Heart left ventricle (tissue), 16 donors: ENCODE data around the gene NT5DC4. TPM values are rescaled to one million over a fixed set of nuclear protein-coding genes. Genes with fewer than 3 reads are reported as not detected.

Source experiments
- ATAC-seq, 4 donors: fragments of 200-7000 bp; cut with Tn5 transposase; one replicate each; pipeline ENCODE4 v1.9.1; 2020 to 2022; ENCODE audit warnings: moderate library complexity in 4 of 4, mild to moderate bottlenecking in 3 of 4, moderate number of reproducible peaks in 1 of 4
- DNase-seq, 5 donors: peaks; one replicate each; pipeline ENCODE4 v3.0.0-alpha.2; 2020
- H3K27ac ChIP-seq, 12 donors: fragments of 200-600 bp; sonication (generic) in 4 of 12; one replicate each; pipeline versions ENCODE4 v1.5.0 to v1.8.0; 2016 to 2022; ENCODE audit warnings: mild to moderate bottlenecking in 2 of 12
- H3K27me3 ChIP-seq, 9 donors: fragments of 200-600 bp; sonication (generic) in 2 of 9; one replicate each; pipeline versions ENCODE4 v1.5.1 to v1.8.0; 2016 to 2022; ENCODE audit warnings: mild to moderate bottlenecking in 3 of 9
- H3K36me3 ChIP-seq, 9 donors: fragments of 200-600 bp; sonication (generic) in 2 of 9; one replicate each; pipeline versions ENCODE4 v1.5.0 to v1.8.0; 2018 to 2022; ENCODE audit warnings: mild to moderate bottlenecking in 2 of 9
- H3K4me1 ChIP-seq, 12 donors: fragments of 200-600 bp; sonication (generic) in 4 of 12; one replicate each; pipeline versions ENCODE4 v1.5.0 to v1.8.0; 2016 to 2022; ENCODE audit warnings: mild to moderate bottlenecking in 3 of 12
- H3K4me3 ChIP-seq, 12 donors: fragments of 200-600 bp; sonication (generic) in 4 of 12; one replicate each; pipeline versions ENCODE4 v1.5.0 to v1.8.0; 2017 to 2022; ENCODE audit warnings: mild to moderate bottlenecking in 9 of 12, moderate library complexity in 4 of 12
- H3K9me3 ChIP-seq, 12 donors: fragments of 200-600 bp; sonication (generic) in 4 of 12; one replicate each; pipeline versions ENCODE4 v1.5.0 to v1.8.0; 2016 to 2022; ENCODE audit warnings: mild to moderate bottlenecking in 1 of 12
- CTCF ChIP-seq, 12 donors: fragments of 200-600 bp; sonication (generic) in 4 of 12; IDR thresholded peaks; one replicate each; pipeline versions ENCODE4 v1.5.0 to v1.8.0; 2018 to 2022; ENCODE audit warnings: antibody characterized with exemption in 12 of 12, mild to moderate bottlenecking in 5 of 12
- POLR2A ChIP-seq, 2 donors: fragments of 450-650 bp; IDR thresholded peaks; one replicate each; pipeline ENCODE4 v1.6.1; 2017; ENCODE audit warnings: antibody characterized with exemption in 2 of 2, mild to moderate bottlenecking in 2 of 2, moderate library complexity in 2 of 2
- WGBS, 4 donors: extraction: QIAGEN DNeasy Blood & Tissue Kit in 2 of 4; methylation state at CpG; one replicate each; pipeline versions ENCODE4 v1.1.5 to v1.1.7; 2013 to 2018; 5-methylcytosine and 5-hydroxymethylcytosine counted together
- intact Hi-C, 10 donors: fragments of 100-400 bp; cut with DNase I; formaldehyde crosslinking; loops; one replicate each; pipeline versions ENCODE4 v1.11.1 to v1.14.2; 2022
- long read RNA-seq, 3 donors: library from polyadenylated mRNA; unstranded; transcript quantifications; one replicate each; pipeline ENCODE4 v2.0.0, GENCODE V29; 2020 to 2021
- polyA plus RNA-seq, 2 donors: library from polyadenylated mRNA; stranded (reverse); fragments of 200-250 nt; gene quantifications; one replicate each; pipeline ENCODE4 v1.2.3, GENCODE V29; 2013
- total RNA-seq, 9 donors: library from RNA; depleted of rRNA in 2 of 9; stranded (reverse); fragments of >200 nt in 2 of 9; fragmentation: NEBNext Ultra II Directional in 3 of 9; extraction: Animal tissue kit (Norgen Biotek cat#: 25700) in 3 of 9; gene quantifications; one replicate each; pipeline versions ENCODE4 v1.1.0 to v1.2.4, GENCODE V29; 2016 to 2023
- donor health status: ischemic (EF 13 %, LVEDD 7.1; RV severe dilation, severe dysfunction).
- donor health status: healthy with polysubstance abuse.
- donor health status: DM: no; HTN: yes; CAD: no.
- donor health status: DM: no; HTN: no; CAD: no.
- donor health status: ischemic (EF 25% LVEDD 6.9; RV normal size, moderate dysfunction).
- donor health status: ischemic (EF 25% LVEDD 5.7; RV mildly dilated, moderate dysfunction).
- donor health status: healthy.
- donor health status: DM: yes; HTN: yes; CAD: no.
- donor health status: ischemic (EF 35%, LVEDD 5.7; RV mildly dilated, moderate dysfunction).
- donor health status: nonischemic (EF 11% LVEDD 7.7; RV severe dilation, severe dysfunction).
- donor health status: DM: yes; HTN: yes; CAD: no.
- donor health status: PGD.
- donor health status: ischemic (EF 29% LVEDD 5.4; RV normal size, mild dysfunction).
- donor health status: nonischemic (EF 23%, LVEDD 6.1; RV moderate dilation, normal function).

NT5DC4 gene
- total RNA-seq (under 1 TPM in 1 of 9 donors, not detected in 8; 0.16 TPM), polyA plus RNA-seq (not detected)
- long read RNA-seq, donor 1, result 0 reads
- long read RNA-seq, donor 2, result 0 reads
- long read RNA-seq, donor 3, result 0 reads

GRCh38 chr2:112720785-112721184 lies at the start of gene NT5DC4:
Gene NT5DC4, plus strand, starts transcription at chr2:112721020. Its CDS starts 60 bp downstream, at chr2:112721080.
- ATAC-seq, result peak in 1 of 4 donors; percentile 27
- Histone ChIP-seq H3K4me3 (no peak within 1 kb of the TSS), H3K4me1 (peaks cover 0 to 10% (median 0%) of the 10 kb centered on the region in 12 donors), H3K27me3 (no peaks in the 10 kb centered on the region), H3K36me3 (no peaks in the 10 kb centered on the region), H3K27ac (no peak within 1 kb of the TSS), H3K9me3 (no peaks in the 10 kb centered on the region)
- intact Hi-C loops, result loop anchor here in 1 of 10 donors (5.0 kb wide), 1 partner anchor 118 kb away; no protein-coding TSS in a partner anchor
- no peak for DNase-seq
- WGBS, 4 donors, result 79 to 97% (median 81%) methylated on average over 4 to 6 of the region's 6 CpGs
- TF ChIP-seq POLR2A (IDR thresholded peaks at IDR 0.05) (no peak), CTCF (IDR thresholded peaks at IDR 0.05) (no peak)

DNA sequence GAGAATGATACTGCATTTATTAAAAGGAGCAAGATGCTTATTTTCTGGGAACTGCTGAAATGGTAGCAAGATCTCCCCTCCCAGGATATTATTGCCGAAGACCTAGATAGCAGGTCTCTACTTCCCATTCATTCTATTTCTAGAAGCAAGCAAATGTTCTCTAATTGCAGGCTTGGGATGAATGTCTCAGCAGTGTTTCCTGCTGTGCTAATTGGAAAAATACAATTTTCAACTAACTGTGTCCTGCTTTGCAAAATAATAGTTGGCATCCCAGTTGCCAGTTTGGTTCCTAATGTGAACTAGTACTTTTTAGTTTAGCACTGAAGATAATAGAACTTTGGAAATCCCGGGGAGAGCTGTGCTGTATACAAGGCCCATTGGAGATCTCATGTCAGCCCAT lies 49.0 kb upstream of the NT5DC4 start:
- Histone ChIP-seq H3K4me1 (peaks cover 0 to 22% (median 0%) of the 10 kb centered on the region in 12 donors), H3K4me3 (no peak overlapping the region), H3K9me3 (no peaks in the 10 kb centered on the region), H3K27ac (no peak overlapping the region), H3K27me3 (no peaks in the 10 kb centered on the region), H3K36me3 (no peaks in the 10 kb centered on the region)
- DNase-seq (no peak), ATAC-seq (no peak)
- intact Hi-C loops, result no loop called here
- WGBS, 4 donors, result 70 to 79% (median 77%) methylated on average over 2 of the region's 2 CpGs
- TF ChIP-seq CTCF (IDR thresholded peaks at IDR 0.05) (no peak), POLR2A (IDR thresholded peaks at IDR 0.05) (no peak)

GRCh38 chr2:112673008-112673407 lies 47.8 kb upstream of the NT5DC4 start:
- H3K4me3 ChIP-seq, result no peak overlapping the region
- ATAC-seq (no peak), DNase-seq (no peak)
- TF ChIP-seq POLR2A (IDR thresholded peaks at IDR 0.05) (no peak), CTCF (IDR thresholded peaks at IDR 0.05) (no peak)
- H3K27ac ChIP-seq, result no peak overlapping the region
- no peaks in the 10 kb centered on the region for H3K36me3 ChIP-seq
- no peaks in the 10 kb centered on the region for H3K9me3 ChIP-seq
- peaks cover 0 to 22% (median 0%) of the 10 kb centered on the region in 12 donors for H3K4me1 ChIP-seq
- intact Hi-C loops, result no loop called here
- no peaks in the 10 kb centered on the region for H3K27me3 ChIP-seq
- WGBS, 4 donors, result 92 to 100% (median 96%) methylated on average over 1 of the region's 1 CpG

DNA sequence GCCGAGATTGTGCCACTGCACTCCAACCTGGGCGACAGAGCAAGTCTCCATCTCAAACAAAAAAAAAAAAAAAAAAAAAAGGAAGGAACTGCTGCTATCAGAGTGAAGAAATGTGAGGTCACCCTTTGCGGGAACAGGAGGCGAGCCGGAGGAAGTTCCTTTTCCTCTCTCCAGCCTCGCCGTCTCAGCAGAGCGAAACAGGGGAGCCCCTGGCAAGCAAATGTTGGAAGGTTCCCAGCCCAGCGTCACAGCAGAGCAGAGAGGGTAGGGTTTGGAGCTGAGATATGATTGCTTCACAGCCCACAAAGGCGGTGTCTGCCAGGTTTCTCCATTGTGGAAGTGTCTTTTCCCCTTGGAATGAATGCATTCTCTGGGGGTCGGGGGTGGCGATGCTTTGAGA lies 46.6 kb upstream of the NT5DC4 start:
- intact Hi-C loops, result no loop called here
- no peaks in the 10 kb centered on the region for H3K27me3 ChIP-seq
- H3K27ac ChIP-seq, result peak overlapping the region in 3 of 12 donors; percentile 2 to 65 (median 11)
- H3K4me1 ChIP-seq, result peaks cover 0 to 23% (median 0%) of the 10 kb centered on the region in 12 donors
- DNase-seq, result peak; percentile 76 to 86 (median 79)
- TF ChIP-seq CTCF (IDR thresholded peaks at IDR 0.05), result no peak
- TF ChIP-seq POLR2A (IDR thresholded peaks at IDR 0.05), result no peak
- peak overlapping the region in 1 of 12 donors; percentile 19 for H3K4me3 ChIP-seq
- peak; percentile 71 to 98 (median 92) for ATAC-seq
- no peaks in the 10 kb centered on the region for H3K36me3 ChIP-seq
- 37 to 45% (median 42%) methylated on average over 12 of the region's 12 CpGs for WGBS, 4 donors
- no peaks in the 10 kb centered on the region for H3K9me3 ChIP-seq
